ENCODE data around the gene G3BP2. TPM values are rescaled to one million over a fixed set of nuclear protein-coding genes. Genes with fewer than 3 reads are reported as not detected.

The G3BP2 gene
- total RNA-seq, 1 experiment from 2014 or later = 187 TPM

- no peaks in the 10 kb centered on the region for H3K9me3 ChIP-seq
- Mint-ChIP-seq H3K27ac (ENCODE audit: unreplicated experiment) (no peak overlapping the region), H3K4me3 (ENCODE audit: unreplicated experiment) (peak overlapping the region; percentile 16), H3K27me3 (ENCODE audit: insufficient read depth, unreplicated experiment) (no peaks in the 10 kb centered on the region), H3K9me3 (ENCODE audit: unreplicated experiment) (no peaks in the 10 kb centered on the region), H3K4me1 (ENCODE audit: low read depth, unreplicated experiment) (peaks cover 8% of the 10 kb centered on the region), H3K36me3 (ENCODE audit: insufficient read depth, unreplicated experiment) (peaks cover 11% of the 10 kb centered on the region)
- DNase-seq = no peak
- no peaks in the 10 kb centered on the region for H3K27me3 ChIP-seq (replicated peaks; ENCODE audit: control insufficient read depth, insufficient read depth, low read length)
- no peak overlapping the region for H3K4me3 ChIP-seq (ENCODE audit: low read depth, low read length)
- intact Hi-C loops (cut with micrococcal nuclease; ENCODE audit: unreplicated experiment) = no loop called here
- ChIA-PET POLR2A (no interaction called here), CTCF (no interaction called here)
- BruUV-seq (replicated peaks) = TSS peak; percentile 58
- H3K4me1 ChIP-seq = no peaks in the 10 kb centered on the region
- no peaks in the 10 kb centered on the region for H3K36me3 ChIP-seq (ENCODE audit: control insufficient read depth, insufficient read depth, low read length)
- TF ChIP-seq CTCF (IDR thresholded peaks at IDR 0.05; ENCODE audit: insufficient read depth in 1 of 2, low read depth in 1 of 2, low read length in 1 of 2, severe bottlenecking in 1 of 2, unreplicated experiment in 1 of 2) = no peak
These were observed 44.0 kb downstream of the G3BP2 start for GRCh38 chr4:75629239-75629638.

GRCh38 chr4:75623026-75623425, 50.2 kb downstream of the G3BP2 start:
- CTCF ChIA-PET = no interaction called here
- BruUV-seq (replicated peaks) = no TSS peak

GRCh38 chr4:75621715-75622114, 51.5 kb downstream of the G3BP2 start:
- H3K4me3 ChIP-seq (ENCODE audit: low read depth, low read length) = no peak overlapping the region

More at GRCh38 chr4:75623026-75623425, 50.2 kb downstream of the G3BP2 start:
- Mint-ChIP-seq H3K9me3 (ENCODE audit: unreplicated experiment) (no peaks in the 10 kb centered on the region), H3K27ac (ENCODE audit: unreplicated experiment) (no peak overlapping the region), H3K4me1 (ENCODE audit: low read depth, unreplicated experiment) (no peaks in the 10 kb centered on the region), H3K4me3 (ENCODE audit: unreplicated experiment) (no peak overlapping the region), H3K36me3 (ENCODE audit: insufficient read depth, unreplicated experiment) (no peaks in the 10 kb centered on the region), H3K27me3 (ENCODE audit: insufficient read depth, unreplicated experiment) (no peaks in the 10 kb centered on the region)
- no peaks in the 10 kb centered on the region for H3K27me3 ChIP-seq (replicated peaks; ENCODE audit: control insufficient read depth, insufficient read depth, low read length)
- intact Hi-C loops (cut with micrococcal nuclease; ENCODE audit: unreplicated experiment) = no loop called here
- no peaks in the 10 kb centered on the region for H3K4me1 ChIP-seq
- POLR2A ChIA-PET = no interaction called here
- no peaks in the 10 kb centered on the region for H3K36me3 ChIP-seq (ENCODE audit: control insufficient read depth, insufficient read depth, low read length)
- no peak overlapping the region for H3K4me3 ChIP-seq (ENCODE audit: low read depth, low read length)
- no peak for TF ChIP-seq CTCF (IDR thresholded peaks at IDR 0.05; ENCODE audit: insufficient read depth in 1 of 2, low read depth in 1 of 2, low read length in 1 of 2, severe bottlenecking in 1 of 2, unreplicated experiment in 1 of 2)
- no peak for DNase-seq
- H3K9me3 ChIP-seq = no peaks in the 10 kb centered on the region

More at GRCh38 chr4:75621715-75622114, 51.5 kb downstream of the G3BP2 start:
- Mint-ChIP-seq H3K4me1 (ENCODE audit: low read depth, unreplicated experiment) (no peaks in the 10 kb centered on the region), H3K4me3 (ENCODE audit: unreplicated experiment) (no peak overlapping the region), H3K36me3 (ENCODE audit: insufficient read depth, unreplicated experiment) (no peaks in the 10 kb centered on the region), H3K27ac (ENCODE audit: unreplicated experiment) (no peak overlapping the region), H3K27me3 (ENCODE audit: insufficient read depth, unreplicated experiment) (no peaks in the 10 kb centered on the region), H3K9me3 (ENCODE audit: unreplicated experiment) (no peaks in the 10 kb centered on the region)
- no peak for TF ChIP-seq CTCF (IDR thresholded peaks at IDR 0.05; ENCODE audit: insufficient read depth in 1 of 2, low read depth in 1 of 2, low read length in 1 of 2, severe bottlenecking in 1 of 2, unreplicated experiment in 1 of 2)
- no peaks in the 10 kb centered on the region for H3K27me3 ChIP-seq (replicated peaks; ENCODE audit: control insufficient read depth, insufficient read depth, low read length)
- intact Hi-C loops (cut with micrococcal nuclease; ENCODE audit: unreplicated experiment) = no loop called here
- no TSS peak for BruUV-seq (replicated peaks)
- CTCF ChIA-PET = no interaction called here
- no peaks in the 10 kb centered on the region for H3K9me3 ChIP-seq
- POLR2A ChIA-PET = no interaction called here
- no peaks in the 10 kb centered on the region for H3K4me1 ChIP-seq
- no peak for DNase-seq
- H3K36me3 ChIP-seq (ENCODE audit: control insufficient read depth, insufficient read depth, low read length) = no peaks in the 10 kb centered on the region

Data from Caco-2 (cell line).